K562 (cell line): ENCODE measurements around the gene AQP9.

Experiments
- CTCF ChIP-seq, 3 experiments: IDR thresholded peaks in 2 of 3; conservative IDR thresholded peaks in 1 of 3; 2 replicates each; pipeline ENCODE4 v1.5.1; 2011 to 2012; ENCODE audit warnings: low read length in 3 of 3, mild to moderate bottlenecking in 3 of 3, control low read depth in 2 of 3, improper control_type of control experiment in 1 of 3, inconsistent platforms in 1 of 3, low read depth in 1 of 3, mixed read lengths in 1 of 3, moderate library complexity in 1 of 3; ENCODE audit not compliant: insufficient read depth in 2 of 3
- FOXK2 ChIP-seq, 2 experiments: fragments of 450-650 bp; IDR thresholded peaks in 1 of 2; conservative IDR thresholded peaks in 1 of 2; 2 replicates each; pipeline ENCODE4 v1.6.1; 2016; ENCODE audit warnings: low read depth in 2 of 2, mild to moderate bottlenecking in 1 of 2
- KDM2B ChIP-seq: fragments of 250-450 bp; sonication (Bioruptor Pico); IDR thresholded peaks from 2 replicates; pipeline ENCODE4 v1.8.0; 2021; ENCODE audit warnings: mild to moderate bottlenecking, moderate library complexity
- MYC ChIP-seq, 2 experiments: fragments of 250-450 bp in 1 of 2; sonication (Bioruptor Pico) in 1 of 2; IDR thresholded peaks; 2 replicates each; pipeline versions ENCODE4 v1.5.1 to v1.6.1; 2012 to 2021; ENCODE audit warnings: low read depth in 2 of 2, borderline replicate concordance in 1 of 2, improper control_type of control experiment in 1 of 2, low read length in 1 of 2, mild to moderate bottlenecking in 1 of 2, moderate library complexity in 1 of 2
- MYNN ChIP-seq, 2 experiments: sonication (generic); formaldehyde crosslinking in 1 of 2; IDR thresholded peaks; 2 replicates each; pipeline versions ENCODE4 v1.5.0 to v1.6.1; 2016 to 2020; ENCODE audit warnings: antibody characterized with exemption in 1 of 2, missing genetic modification reagents in 1 of 2
- POLR2A ChIP-seq: fragments of 450-650 bp; conservative IDR thresholded peaks from 2 replicates; pipeline ENCODE4 v1.6.1; 2016
- RBM25 ChIP-seq: fragments of 200-400 bp; formaldehyde crosslinking; IDR thresholded peaks from 2 replicates; pipeline ENCODE4 v1.6.1; 2018; ENCODE audit warnings: low read length, low read depth, moderate library complexity; ENCODE audit not compliant: severe bottlenecking
- TAF15 ChIP-seq: fragments of 200-400 bp; formaldehyde crosslinking; IDR thresholded peaks from 2 replicates; pipeline ENCODE4 v1.6.1; 2017; ENCODE audit warnings: mild to moderate bottlenecking, low read depth, low read length, moderate library complexity

- TF ChIP-seq MYNN (IDR thresholded peaks at IDR 0.05): no peak
- TF ChIP-seq MYNN (CRISPR knock-in tag; IDR thresholded peaks at IDR 0.05): no peak
- TF ChIP-seq MYC (IDR thresholded peaks at IDR 0.05; ENCODE audit: low read depth, low read length): no peak
- TF ChIP-seq MYC (CRISPR knock-in tag; IDR thresholded peaks at IDR 0.05; ENCODE audit: borderline replicate concordance, low read depth): no peak
- TF ChIP-seq FOXK2 (conservative IDR thresholded peaks at IDR 0.05 in 1 of 2, IDR thresholded peaks at IDR 0.05 in 1 of 2; ENCODE audit: low read depth in 2 of 2): no peak
- TF ChIP-seq CTCF (IDR thresholded peaks at IDR 0.05 in 2 of 3, conservative IDR thresholded peaks at IDR 0.05 in 1 of 3; ENCODE audit: insufficient read depth in 2 of 3, low read depth in 1 of 3, low read length in 3 of 3): no peak
- no peak for TF ChIP-seq TAF15
- no peak for TF ChIP-seq KDM2B (CRISPR knock-in tag)
- TF ChIP-seq POLR2A: no peak
- no peak for TF ChIP-seq RBM25
Measured at GRCh38 chr15:58223432-58223831, 85.3 kb downstream of the AQP9 start.
